ENCODE measurements around the gene SLC16A7.

The SLC16A7 gene

GRCh38 chr12:59808317-59808910 is 212.6 kb downstream of the SLC16A7 start:
- TF ChIP-seq, protein P1, sequence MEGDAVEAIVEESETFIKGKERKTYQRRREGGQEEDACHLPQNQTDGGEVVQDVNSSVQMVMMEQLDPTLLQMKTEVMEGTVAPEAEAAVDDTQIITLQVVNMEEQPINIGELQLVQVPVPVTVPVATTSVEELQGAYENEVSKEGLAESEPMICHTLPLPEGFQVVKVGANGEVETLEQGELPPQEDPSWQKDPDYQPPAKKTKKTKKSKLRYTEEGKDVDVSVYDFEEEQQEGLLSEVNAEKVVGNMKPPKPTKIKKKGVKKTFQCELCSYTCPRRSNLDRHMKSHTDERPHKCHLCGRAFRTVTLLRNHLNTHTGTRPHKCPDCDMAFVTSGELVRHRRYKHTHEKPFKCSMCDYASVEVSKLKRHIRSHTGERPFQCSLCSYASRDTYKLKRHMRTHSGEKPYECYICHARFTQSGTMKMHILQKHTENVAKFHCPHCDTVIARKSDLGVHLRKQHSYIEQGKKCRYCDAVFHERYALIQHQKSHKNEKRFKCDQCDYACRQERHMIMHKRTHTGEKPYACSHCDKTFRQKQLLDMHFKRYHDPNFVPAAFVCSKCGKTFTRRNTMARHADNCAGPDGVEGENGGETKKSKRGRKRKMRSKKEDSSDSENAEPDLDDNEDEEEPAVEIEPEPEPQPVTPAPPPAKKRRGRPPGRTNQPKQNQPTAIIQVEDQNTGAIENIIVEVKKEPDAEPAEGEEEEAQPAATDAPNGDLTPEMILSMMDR (IDR thresholded peaks at IDR 0.05; ENCODE audit: control insufficient read depth, extremely low read depth, insufficient read depth) = peak; percentile 65
- no peak for DNase-seq (ENCODE audit: low read depth)
- H3K4me3 ChIP-seq (ENCODE audit: low read depth, low read length) = no peak overlapping the region

GRCh38 chr12:59811991-59812390 is 216.2 kb downstream of the SLC16A7 start:
- H3K4me3 ChIP-seq (ENCODE audit: low read depth, low read length) = no peak overlapping the region
- no peak for DNase-seq (ENCODE audit: low read depth)
- TF ChIP-seq, protein P1 (IDR thresholded peaks at IDR 0.05; ENCODE audit: control insufficient read depth, extremely low read depth, insufficient read depth) = no peak

- no peak for DNase-seq (ENCODE audit: low read depth)
- H3K4me3 ChIP-seq (ENCODE audit: low read depth, low read length) = no peak overlapping the region
- TF ChIP-seq, protein P1 (IDR thresholded peaks at IDR 0.05; ENCODE audit: control insufficient read depth, extremely low read depth, insufficient read depth) = no peak
Measured at GRCh38 chr12:59812716-59813115, 216.9 kb downstream of the SLC16A7 start.

- no peak overlapping the region for H3K4me3 ChIP-seq (ENCODE audit: low read depth, low read length)
- TF ChIP-seq, protein P1 (IDR thresholded peaks at IDR 0.05; ENCODE audit: control insufficient read depth, extremely low read depth, insufficient read depth) = no peak
- no peak for DNase-seq (ENCODE audit: low read depth)
Measured at GRCh38 chr12:59820594-59821011, 224.8 kb downstream of the SLC16A7 start.

DNA sequence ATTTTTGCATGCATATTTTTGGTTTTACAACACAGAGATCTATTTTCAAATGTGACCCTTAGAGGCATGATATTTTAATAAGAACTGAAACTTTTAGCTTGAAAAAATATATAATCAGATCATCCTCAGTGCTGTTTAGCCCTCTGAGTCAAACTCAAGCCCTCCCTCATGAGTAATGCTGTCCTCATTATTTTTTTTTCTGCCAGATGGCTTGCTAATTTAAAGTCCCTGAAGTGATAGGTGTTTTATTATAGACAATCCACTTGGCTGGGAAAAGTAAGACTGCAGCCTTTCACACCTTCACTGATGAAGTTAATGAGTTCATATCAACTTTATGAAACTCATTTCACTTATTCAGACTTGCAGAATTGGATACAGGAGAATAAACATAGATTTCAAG is 227.7 kb downstream of the SLC16A7 start:
- no peak for DNase-seq (ENCODE audit: low read depth)
- TF ChIP-seq, protein P1 (IDR thresholded peaks at IDR 0.05; ENCODE audit: control insufficient read depth, extremely low read depth, insufficient read depth) = no peak
- no peak overlapping the region for H3K4me3 ChIP-seq (ENCODE audit: low read depth, low read length)

DNA sequence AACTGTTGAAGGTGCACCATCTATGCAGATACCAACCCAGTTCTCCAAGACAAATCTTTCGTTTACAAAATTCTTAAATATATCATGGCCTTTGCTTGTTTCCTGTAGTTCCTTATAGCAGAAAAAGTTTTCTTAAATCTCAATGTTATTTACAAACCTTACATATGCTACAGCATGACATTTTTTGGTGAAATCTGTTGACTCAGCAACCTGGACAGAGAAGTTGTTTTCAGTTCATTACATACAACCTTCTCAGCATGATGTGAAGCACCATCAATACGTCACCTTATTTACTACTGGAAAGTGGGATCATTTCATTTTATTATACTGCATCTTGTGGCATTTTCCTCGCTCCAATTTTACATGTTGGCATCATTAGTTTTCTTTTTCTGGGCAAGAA is 231.9 kb downstream of the SLC16A7 start:
- no peak overlapping the region for H3K4me3 ChIP-seq (ENCODE audit: low read depth, low read length)
- TF ChIP-seq, protein P1 (IDR thresholded peaks at IDR 0.05; ENCODE audit: control insufficient read depth, extremely low read depth, insufficient read depth) = no peak
- DNase-seq (ENCODE audit: low read depth) = no peak

GRCh38 chr12:59828521-59828920 is 232.7 kb downstream of the SLC16A7 start:
- H3K4me3 ChIP-seq (ENCODE audit: low read depth, low read length) = no peak overlapping the region
- no peak for DNase-seq (ENCODE audit: low read depth)
- TF ChIP-seq, protein P1 (IDR thresholded peaks at IDR 0.05; ENCODE audit: control insufficient read depth, extremely low read depth, insufficient read depth) = no peak
